GM12875 (cell line): ENCODE data around the gene PPP3CA.

Experiments used
- H3K4me3 ChIP-seq: one replicate; pipeline ENCODE4 v1.5.1; 2011; ENCODE audit warnings: low read depth, low read length, control low read depth
- CTCF ChIP-seq: IDR thresholded peaks from 2 replicates; pipeline ENCODE4 v1.5.1; 2011; ENCODE audit warnings: low read depth, mild to moderate bottlenecking, control low read depth, inconsistent platforms, low read length, moderate library complexity, borderline replicate concordance; ENCODE audit not compliant: insufficient read depth

The PPP3CA gene

DNA sequence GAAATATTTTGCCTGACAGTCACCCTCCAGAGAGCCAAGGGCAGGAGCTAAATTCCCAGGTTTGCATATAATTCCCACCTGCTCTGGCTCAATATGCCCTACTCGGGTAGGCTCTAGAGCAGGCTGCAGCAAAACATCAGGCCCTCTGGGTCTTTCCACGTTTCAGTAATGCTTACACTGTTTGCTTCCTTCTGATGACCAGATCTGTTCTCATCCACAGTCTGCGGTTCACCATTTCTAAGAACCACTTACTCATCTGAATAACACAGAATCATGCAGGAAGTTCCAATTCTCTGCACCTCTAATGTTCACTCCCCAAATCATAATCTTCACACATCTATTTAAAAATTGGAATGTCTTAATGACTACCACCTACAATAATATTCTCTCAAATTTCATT lies 141.4 kb downstream of the PPP3CA start:
- H3K4me3 ChIP-seq, result no peak overlapping the region
- TF ChIP-seq CTCF, result no peak

DNA sequence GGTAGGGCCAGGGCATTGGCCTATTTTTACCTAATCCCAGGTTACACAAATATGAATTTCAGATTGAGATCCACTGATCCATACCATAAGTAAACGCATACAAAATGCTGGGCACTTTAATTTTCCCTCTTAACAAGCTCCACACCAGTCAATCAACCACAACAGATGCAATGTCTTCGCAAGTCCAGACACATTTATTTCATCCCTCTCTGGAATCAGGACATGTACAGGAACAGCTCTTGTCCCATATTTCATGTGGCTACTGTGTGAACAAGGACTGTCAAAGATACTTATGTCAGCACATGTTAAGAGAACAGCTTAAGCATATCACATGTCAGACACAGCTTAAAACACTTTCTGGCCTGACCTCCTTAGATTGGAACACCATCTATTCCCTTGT lies 145.9 kb downstream of the PPP3CA start:
- H3K4me3 ChIP-seq, result no peak overlapping the region
- no peak for TF ChIP-seq CTCF

DNA sequence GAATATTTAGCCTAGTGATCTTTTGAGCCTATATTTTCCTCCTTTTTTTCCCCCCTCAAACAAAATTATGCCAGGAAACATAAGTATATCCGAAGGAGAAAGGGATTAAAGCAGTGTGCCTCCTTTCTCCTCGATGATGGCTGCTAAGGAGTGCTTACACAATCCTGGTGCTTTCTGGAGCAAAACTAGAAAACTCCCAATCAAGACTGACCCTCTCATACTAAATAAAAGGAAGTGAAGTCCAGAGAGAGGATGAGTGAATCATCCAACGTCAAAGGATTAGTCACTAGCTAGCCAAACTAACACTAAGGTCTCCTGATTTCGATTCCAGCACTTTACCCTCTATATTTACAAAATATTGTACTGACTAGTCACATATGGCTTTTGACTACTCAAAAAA lies 146.8 kb downstream of the PPP3CA start:
- TF ChIP-seq CTCF, result no peak
- no peak overlapping the region for H3K4me3 ChIP-seq

- H3K4me3 ChIP-seq, result no peak overlapping the region
- no peak for TF ChIP-seq CTCF
Measured at GRCh38 chr4:101199507-101200285, 147.6 kb downstream of the PPP3CA start.

DNA sequence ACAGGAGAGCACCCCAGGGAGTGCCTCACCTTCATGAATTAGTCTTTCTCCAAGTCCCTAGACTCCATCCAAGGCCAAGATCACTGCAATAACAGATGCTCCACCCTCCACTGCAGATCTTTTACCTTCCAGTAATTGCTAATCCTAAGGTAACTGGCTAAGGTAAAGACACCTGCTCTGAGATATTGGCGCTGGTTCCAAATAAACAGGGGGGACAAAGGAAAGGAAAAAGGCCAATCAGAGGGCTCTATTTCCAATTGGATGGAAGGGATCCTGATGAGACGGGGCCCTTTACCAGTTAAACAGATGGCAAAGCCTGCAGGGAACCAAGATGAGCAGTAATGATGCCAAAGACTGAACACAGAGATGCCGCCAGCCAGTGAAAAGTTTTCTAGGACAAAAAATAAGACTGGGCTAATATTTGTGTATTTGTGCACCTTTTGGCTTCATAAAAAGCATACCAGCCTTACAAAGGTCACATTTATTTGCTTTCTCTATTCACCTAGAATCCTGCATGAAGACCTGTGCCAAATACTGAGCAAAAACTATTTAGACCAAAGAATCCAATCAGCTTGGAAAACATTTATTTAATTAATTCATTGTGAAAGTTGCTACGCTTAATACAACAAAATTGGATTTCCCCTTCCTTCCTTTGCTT lies 148.5 kb downstream of the PPP3CA start:
- TF ChIP-seq CTCF, result no peak

DNA sequence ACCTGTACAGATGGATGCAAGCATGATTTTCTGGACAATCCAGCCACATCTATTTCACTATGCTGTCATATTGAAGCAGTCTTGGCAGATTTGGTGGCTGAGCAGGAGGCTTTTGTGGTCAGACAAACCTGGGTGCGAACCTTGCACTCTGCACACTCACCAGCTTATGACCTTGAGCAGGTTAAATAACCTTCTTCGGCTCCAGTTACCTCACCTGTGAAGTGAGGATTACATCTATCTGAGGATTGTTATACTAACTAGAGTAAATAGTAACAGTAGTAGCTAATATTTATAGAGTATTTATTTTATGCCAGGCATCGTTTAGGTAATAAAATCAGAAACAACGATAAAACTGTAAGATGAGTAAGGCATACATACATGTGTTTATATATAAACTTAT lies 150.0 kb downstream of the PPP3CA start:
- no peak for TF ChIP-seq CTCF
- H3K4me3 ChIP-seq, result no peak overlapping the region

More for the DNA sequence above, 148.5 kb downstream of the PPP3CA start:
- no peak overlapping the region for H3K4me3 ChIP-seq

- no peak for TF ChIP-seq CTCF
- H3K4me3 ChIP-seq, result no peak overlapping the region
Measured at GRCh38 chr4:101192244-101192643, 155.1 kb downstream of the PPP3CA start.
